H1 (cell line): Measurements from ENCODE around the gene DLL3. TPM values are rescaled to one million over a fixed set of nuclear protein-coding genes. Genes with fewer than 3 reads are reported as not detected.

Source experiments
- JUN ChIP-seq: IDR thresholded peaks from 2 replicates; pipeline ENCODE4 v1.6.1; 2011; ENCODE audit warnings: low read depth, mild to moderate bottlenecking, improper control_type of control experiment, low read length
- KDM4A ChIP-seq: IDR thresholded peaks from one replicate; pipeline ENCODE4 v1.7.1; 2012; ENCODE audit warnings: low read depth, mild to moderate bottlenecking, moderate library complexity, low read length, inconsistent platforms; ENCODE audit not compliant: severe bottlenecking
- SAP30 ChIP-seq: fragments of 300-600 bp; sonication (generic); IDR thresholded peaks from 2 replicates; pipeline ENCODE4 v1.7.1; 2012; ENCODE audit warnings: low read length, moderate library complexity, mild to moderate bottlenecking, inconsistent platforms; ENCODE audit not compliant: insufficient read depth, insufficient replicate concordance
- polyA plus RNA-seq, 7 experiments: library from polyadenylated mRNA; depleted of rRNA in 3 of 7; stranded (reverse) in 5 of 7; unstranded in 2 of 7; fragments of >200 nt in 5 of 7; fragments of 200-250 nt in 2 of 7; gene quantifications; 1 replicate in 5 of 7; 2 replicates in 1 of 7; 4 replicates in 1 of 7; pipeline versions ENCODE4 v1.2.1 to v1.2.3, GENCODE V29; 2011 to 2013; ENCODE audit warnings: missing spikeins in 2 of 7, mixed read lengths in 2 of 7
- total RNA-seq: library from RNA; stranded (reverse); fragmentation: NEBNext Ultra II Directional; extraction: Animal tissue kit (Norgen Biotek cat#: 25700); gene quantifications from 2 replicates; pipeline ENCODE4 v1.2.1, GENCODE V29; 2021

Gene DLL3
- total and polyA plus RNA-seq, 2 of the 8 experiments (the other 6 are each of a cell fraction or from before 2014, with no cell fraction given), result 12.2 to 13.8 TPM

DNA sequence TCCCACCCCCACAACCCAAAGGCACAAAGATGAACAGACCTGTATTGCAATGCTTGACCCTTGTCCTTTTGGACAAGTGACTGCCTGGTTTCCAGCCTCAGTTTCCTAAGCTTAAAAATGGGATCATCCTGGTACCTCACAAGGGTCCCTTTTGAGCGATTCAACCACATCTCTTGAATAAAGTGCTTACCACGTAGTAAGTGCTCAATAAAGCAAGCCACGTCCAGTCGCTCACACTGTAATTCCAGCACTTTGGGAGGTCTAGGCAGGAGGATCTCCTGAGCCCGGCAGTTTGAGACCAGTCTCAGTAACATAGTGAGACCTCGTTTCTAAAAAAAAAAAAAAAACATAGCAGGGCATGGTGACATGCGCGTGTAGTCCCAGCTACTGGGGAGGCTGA is 1.2 kb downstream of the DLL3 start (continued):
- no peak for TF ChIP-seq KDM4A
- no peak for TF ChIP-seq SAP30
- TF ChIP-seq JUN, result no peak
